ENCODE data around the gene TXNDC8.

The TXNDC8 gene

DNA sequence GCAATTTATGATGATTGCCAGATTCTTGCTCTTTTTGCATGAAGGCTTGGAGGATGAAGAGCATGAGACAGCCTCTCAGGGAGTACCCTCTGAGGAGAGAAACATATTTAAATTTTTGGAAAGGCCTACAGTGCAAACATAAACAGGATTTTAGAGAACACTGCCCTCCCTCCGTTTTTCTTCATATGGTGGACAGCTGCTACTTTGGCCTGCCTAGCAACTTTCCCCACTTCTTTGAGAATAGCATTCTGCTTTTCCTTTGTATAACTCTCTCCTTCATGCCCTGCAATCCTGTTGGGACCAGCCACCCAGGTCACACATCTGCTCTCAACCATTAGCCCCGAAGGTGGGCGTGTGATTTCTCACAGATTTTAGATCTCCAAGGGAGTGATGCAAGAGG lies 60.9 kb downstream of the TXNDC8 start:
- no peak for DNase-seq

DNA sequence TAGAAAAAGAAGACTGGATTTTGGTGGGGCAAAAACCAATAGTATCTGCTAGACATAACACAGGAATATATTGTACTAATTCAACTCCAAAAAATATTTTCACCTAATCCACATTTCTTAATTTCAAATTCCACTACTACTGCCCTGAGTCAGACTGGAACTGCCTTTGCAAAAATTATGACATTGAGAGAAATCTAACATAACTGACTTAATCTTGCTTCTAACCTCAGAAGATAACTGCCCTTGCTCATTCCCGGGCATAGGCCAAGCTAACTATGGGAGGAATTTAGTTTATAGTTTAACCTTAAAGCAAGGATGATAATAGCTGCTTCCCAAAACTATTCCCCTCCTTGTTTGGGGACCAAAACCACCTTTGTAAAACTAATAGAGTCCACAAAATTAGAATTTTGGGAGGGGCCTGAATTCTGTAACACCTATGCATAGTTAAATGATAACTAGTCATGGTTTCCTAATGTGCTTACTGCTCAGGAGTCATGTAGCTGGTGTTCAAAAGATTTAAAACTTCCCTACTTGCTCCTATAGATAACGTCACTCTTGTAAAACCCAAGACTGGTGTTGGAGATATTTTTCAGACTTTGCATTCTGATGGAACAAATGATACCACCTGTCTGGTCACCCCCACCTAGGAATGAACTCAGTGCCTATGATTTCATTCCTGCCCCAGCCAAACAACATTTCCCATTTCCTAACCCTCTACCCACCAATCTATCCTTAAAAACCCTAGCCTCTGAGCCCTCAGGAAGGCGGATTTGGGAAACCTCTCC lies 67.3 kb downstream of the TXNDC8 start:
- DNase-seq, result no peak

DNA sequence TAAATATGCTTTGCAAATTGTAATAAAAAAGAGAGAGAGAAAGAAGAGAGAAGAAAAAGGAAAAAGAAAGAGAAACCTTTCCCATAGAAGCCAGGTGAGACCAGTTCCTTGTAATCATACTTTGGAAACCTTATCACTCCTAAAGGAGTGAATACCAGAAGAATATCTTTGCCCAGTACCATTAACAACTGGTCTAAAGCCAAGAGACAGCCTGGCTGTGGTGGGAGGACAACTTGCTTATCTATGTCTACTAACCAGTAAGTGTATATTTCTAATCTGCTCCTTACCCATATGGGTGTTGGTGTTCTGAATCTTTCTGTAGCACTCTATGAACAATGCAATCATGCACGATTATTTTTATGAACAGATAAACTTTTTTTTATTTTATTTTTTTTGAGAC lies 70.9 kb downstream of the TXNDC8 start:
- no peak for DNase-seq

GRCh38 chr9:110261632-110262031 lies 76.0 kb downstream of the TXNDC8 start:
- DNase-seq, result no peak

GRCh38 chr9:110260911-110261310 lies 76.8 kb downstream of the TXNDC8 start:
- DNase-seq, result no peak

- no peak for DNase-seq
Measured at GRCh38 chr9:110259566-110259965, 78.1 kb downstream of the TXNDC8 start.

- no peak for DNase-seq
Measured at GRCh38 chr9:110258690-110259091, 79.0 kb downstream of the TXNDC8 start.

- DNase-seq, result no peak
Measured at GRCh38 chr9:110257956-110258355, 79.7 kb downstream of the TXNDC8 start.

- DNase-seq, result no peak
Measured at GRCh38 chr9:110257097-110257841, 80.4 kb downstream of the TXNDC8 start.

DNA sequence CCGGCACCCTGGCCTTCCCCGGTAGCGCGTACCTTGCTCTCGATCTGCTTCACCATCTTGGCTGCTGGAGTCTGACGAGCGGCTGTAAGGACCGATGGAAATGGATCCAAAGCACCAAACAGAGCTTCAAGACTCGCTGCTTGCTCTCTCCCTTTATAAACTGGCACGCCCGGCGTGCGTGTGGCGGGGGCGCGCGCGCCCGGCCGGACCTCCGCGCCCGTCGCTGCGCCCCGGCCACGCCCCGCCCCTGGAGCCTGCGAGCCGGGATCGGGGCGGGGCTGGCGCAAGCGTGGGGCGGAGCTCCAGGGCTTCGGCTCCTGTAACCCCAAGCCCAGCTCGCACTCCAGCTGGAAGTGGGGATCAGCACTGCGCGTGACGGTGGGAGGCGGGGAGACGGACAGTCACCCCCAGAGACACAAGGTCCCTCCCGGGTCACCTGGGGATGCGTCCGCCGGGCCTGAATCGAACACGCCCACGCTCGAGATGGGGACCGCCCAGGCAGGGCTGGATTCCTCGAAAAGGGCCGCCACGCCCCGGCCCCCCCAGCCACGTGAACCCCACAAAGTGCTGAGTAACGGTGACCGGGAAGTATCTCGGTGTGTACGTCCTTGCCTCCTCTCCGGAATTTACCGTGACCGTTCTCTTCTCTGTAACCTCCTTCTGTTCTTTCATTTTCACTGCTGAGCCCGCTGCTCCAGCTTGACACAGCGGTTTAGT lies 81.1 kb downstream of the TXNDC8 start, which contains the start of gene TXN:
Gene TXN (minus strand): TSS at position 128 of the 717 bp plus-strand sequence. CDS start 72 bp downstream, at position 56.
- peak; percentile 80 for DNase-seq

DNA sequence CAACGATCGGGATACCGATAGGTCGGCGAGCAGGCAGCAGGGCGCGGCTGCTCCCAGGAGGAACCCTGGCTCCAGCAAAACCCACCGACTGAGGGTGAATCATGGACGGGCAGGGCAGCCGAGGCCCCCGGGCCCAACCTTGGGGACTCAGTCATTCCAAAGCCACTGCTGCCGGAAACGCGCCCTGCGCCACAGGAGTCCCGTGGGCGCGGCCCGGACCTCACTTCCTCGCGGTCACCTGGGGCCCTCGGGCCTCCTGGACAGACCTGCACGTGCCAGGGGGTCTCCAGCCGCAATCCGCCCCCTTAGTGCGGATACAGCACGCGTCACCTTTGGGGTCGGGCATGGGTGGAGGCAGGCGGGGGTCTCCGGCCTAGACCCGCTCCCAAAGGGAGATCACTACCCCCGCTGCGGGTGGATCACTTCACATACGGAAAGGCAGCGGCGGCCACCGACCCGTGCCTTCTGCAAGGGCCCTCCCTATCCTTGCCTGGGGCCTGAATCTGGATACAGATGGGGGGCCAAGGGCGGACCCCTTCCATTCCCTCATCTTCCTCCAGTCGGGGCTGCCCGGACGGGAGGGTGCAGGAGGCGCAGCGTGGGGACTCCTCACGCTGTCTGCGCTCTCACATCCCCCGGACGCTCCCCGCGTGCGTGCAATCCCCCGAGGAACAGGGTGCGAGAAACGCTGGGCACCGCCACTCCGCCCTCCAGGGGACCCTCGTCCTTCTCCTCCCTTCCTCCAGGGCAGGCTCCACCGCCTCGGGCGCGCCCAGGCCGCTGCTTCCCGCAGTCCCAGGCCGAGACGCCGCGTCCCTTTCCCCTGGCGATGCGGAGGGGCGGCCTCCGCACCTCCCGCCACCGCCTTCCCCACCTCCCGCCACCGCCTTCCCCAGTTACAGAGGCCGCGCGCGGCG lies 81.9 kb downstream of the TXNDC8 start:
- DNase-seq, result peak; percentile 51

DNA sequence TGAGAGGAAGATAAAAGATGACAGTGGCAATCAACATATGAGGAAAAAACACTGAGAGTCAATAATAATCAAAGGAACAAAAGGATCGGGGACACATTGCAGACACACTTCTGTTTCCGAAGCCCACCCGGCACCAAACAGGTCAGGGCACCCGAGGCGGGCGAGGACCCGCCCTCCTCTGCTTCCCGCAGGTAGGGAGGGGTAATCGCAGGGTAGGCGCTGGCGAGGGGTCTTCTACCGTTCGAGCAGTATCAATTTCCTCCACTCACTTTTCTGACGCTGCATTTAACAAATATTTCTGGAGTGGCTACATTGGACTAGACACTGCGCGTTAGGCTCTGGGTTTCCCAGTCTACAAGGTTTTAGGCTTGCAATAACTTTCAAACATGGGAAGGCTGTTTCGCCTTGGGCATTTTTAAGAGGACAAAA lies 82.6 kb downstream of the TXNDC8 start:
- DNase-seq, result peak; percentile 51

DNA sequence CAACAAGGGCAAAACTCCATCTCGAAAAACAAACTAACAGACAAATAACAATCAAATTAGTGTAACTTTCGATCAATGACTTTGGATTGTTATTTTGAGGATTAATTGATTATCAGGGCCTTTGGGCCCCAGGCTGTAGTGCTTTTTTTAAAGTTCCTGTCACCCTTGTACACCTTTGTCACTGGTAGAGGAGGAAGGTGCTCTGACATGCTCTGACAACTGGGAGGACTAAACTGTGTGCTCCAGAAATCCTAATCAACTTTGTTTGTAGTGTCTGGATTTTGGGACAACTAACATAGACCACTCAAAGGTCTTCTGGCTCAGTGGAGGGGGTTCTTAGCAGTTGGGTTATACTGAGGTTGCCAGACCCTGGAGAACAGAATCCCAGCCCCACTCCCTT lies 83.2 kb downstream of the TXNDC8 start:
- DNase-seq, result no peak
